ENCODE results near the gene AKR7A2.
A peak's percentile ranks its signal among the peaks of the same experiment; 100 is the strongest.
"Not testable (repeated sequence)": the region's sequence is repeated elsewhere in the genome, so short reads cannot be mapped to it uniquely, and the experiment has no call there.

Gene AKR7A2

DNA sequence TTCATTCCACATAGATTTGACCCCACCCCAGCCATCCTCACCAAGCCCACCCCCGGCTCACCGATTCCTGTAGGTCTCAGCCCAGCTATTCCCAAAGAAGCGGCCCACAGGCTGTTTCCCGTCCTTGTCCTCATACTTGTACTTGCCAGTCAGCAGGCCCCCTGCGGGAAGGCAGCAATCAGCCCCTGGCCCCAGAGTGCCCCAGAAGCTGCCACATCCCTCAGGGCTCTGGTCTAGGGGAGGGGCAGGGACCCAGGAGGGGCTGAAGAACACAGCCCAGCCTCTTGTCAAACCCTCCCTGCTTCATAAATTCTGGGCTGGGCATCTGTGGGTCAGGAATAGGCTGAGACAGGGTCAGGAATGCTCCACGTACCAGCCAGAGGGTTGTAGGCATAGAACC, 5.0 kb downstream of the AKR7A2 start:
- Histone ChIP-seq H2BK15ac (ENCODE audit: low read length) (no peak overlapping the region), H3K4ac (ENCODE audit: low read length) (no peak overlapping the region), H2BK120ac (ENCODE audit: low read depth, low read length) (no peak overlapping the region), H3K4me2 (ENCODE audit: insufficient read depth, low read length, poor library complexity, severe bottlenecking) (no peak overlapping the region), H3K36me3 (replicated peaks in 1 of 2; ENCODE audit: control insufficient read depth in 2 of 2, insufficient read depth in 2 of 2, low read length in 2 of 2) (peaks cover 41 to 79% of the 10 kb centered on the region in 2 donors), H3K27me3 (ENCODE audit: control insufficient read depth in 3 of 3, insufficient read depth in 3 of 3, low read depth in 1 of 3, low read length in 3 of 3) (peaks cover 0 to 2% (median 0%) of the 10 kb centered on the region in 3 experiments), H3K23ac (ENCODE audit: low read depth, low read length, poor library complexity) (no peak overlapping the region), H2BK12ac (ENCODE audit: low read length) (no peak overlapping the region), H3K4me1 (ENCODE audit: control insufficient read depth in 2 of 2, insufficient read depth in 1 of 2, low read depth in 1 of 2, low read length in 2 of 2) (peaks cover 3 to 8% of the 10 kb centered on the region in 2 donors), H2AK5ac (ENCODE audit: low read depth, low read length) (no peak overlapping the region), H2AFZ (ENCODE audit: low read length) (no peak overlapping the region), H3K9ac (ENCODE audit: low read depth, low read length, poor library complexity) (no peak overlapping the region), H2BK5ac (ENCODE audit: low read length) (no peak overlapping the region), H3K79me1 (ENCODE audit: low read depth, low read length) (peaks cover 8% of the 10 kb centered on the region), H3K4me3 (ENCODE audit: low read length in 2 of 2) (no peak overlapping the region), H3K18ac (ENCODE audit: low read length) (no peak overlapping the region), H4K91ac (ENCODE audit: low read depth, low read length, poor library complexity) (no peak overlapping the region), H3K9me3 (replicated peaks in 1 of 2; ENCODE audit: control insufficient read depth in 2 of 2, insufficient read depth in 1 of 2, low read depth in 1 of 2, low read length in 2 of 2) (no peaks in the 10 kb centered on the region), H4K8ac (ENCODE audit: low read depth, low read length) (no peak overlapping the region), H3K14ac (ENCODE audit: low read length) (no peak overlapping the region), H3K27ac (replicated peaks; ENCODE audit: low read length) (no peak overlapping the region)
- no CpG with 5 or more reads among the region's 6 CpGs for WGBS, 2 donors (ENCODE audit: extremely low coverage in 2 of 2, insufficient read length in 2 of 2, insufficient replicate concordance in 1 of 2)
- DNase-seq (ENCODE audit: low spot score): no peak

DNA sequence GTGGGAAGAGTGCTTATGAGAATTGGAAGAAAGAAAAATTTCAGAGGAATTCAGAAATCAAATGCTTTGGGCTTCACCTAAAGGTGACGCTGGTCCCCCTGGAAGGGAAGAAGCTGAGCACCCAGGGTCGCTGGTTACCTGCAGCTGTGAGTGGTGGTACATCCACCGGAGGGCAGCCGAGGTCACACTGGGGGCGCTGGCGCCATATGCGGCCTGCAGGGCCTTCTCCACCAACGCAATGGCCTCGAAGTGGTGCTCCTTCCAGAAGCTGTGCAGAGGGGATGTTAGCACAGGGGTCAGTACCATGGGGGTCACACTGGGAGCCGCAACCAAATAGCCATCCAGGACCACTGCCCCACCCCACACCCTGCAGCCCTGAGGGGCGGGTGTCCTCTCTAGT, 6.1 kb downstream of the AKR7A2 start:
- Histone ChIP-seq H2AK5ac (ENCODE audit: low read depth, low read length) (no peak overlapping the region), H4K91ac (ENCODE audit: low read depth, low read length, poor library complexity) (no peak overlapping the region), H3K27ac (replicated peaks; ENCODE audit: low read length) (no peak overlapping the region), H2BK12ac (ENCODE audit: low read length) (peak overlapping the region; percentile 17), H3K79me1 (ENCODE audit: low read depth, low read length) (no peaks in the 10 kb centered on the region), H3K27me3 (ENCODE audit: control insufficient read depth in 3 of 3, insufficient read depth in 3 of 3, low read depth in 1 of 3, low read length in 3 of 3) (peaks cover 0 to 2% (median 0%) of the 10 kb centered on the region in 3 experiments), H2BK15ac (ENCODE audit: low read length) (no peak overlapping the region), H3K18ac (ENCODE audit: low read length) (no peak overlapping the region), H2BK5ac (ENCODE audit: low read length) (no peak overlapping the region), H3K4me2 (ENCODE audit: insufficient read depth, low read length, poor library complexity, severe bottlenecking) (no peak overlapping the region), H3K4me1 (ENCODE audit: control insufficient read depth in 2 of 2, insufficient read depth in 1 of 2, low read depth in 1 of 2, low read length in 2 of 2) (peaks cover 3% of the 10 kb centered on the region in 2 donors), H3K4me3 (ENCODE audit: low read length in 2 of 2) (no peak overlapping the region), H2AFZ (ENCODE audit: low read length) (no peak overlapping the region), H3K9ac (ENCODE audit: low read depth, low read length, poor library complexity) (no peak overlapping the region), H3K4ac (ENCODE audit: low read length) (no peak overlapping the region), H4K8ac (ENCODE audit: low read depth, low read length) (no peak overlapping the region), H3K9me3 (replicated peaks in 1 of 2; ENCODE audit: control insufficient read depth in 2 of 2, insufficient read depth in 1 of 2, low read depth in 1 of 2, low read length in 2 of 2) (no peaks in the 10 kb centered on the region), H2BK120ac (ENCODE audit: low read depth, low read length) (no peak overlapping the region), H3K23ac (ENCODE audit: low read depth, low read length, poor library complexity) (no peak overlapping the region), H3K36me3 (replicated peaks in 1 of 2; ENCODE audit: control insufficient read depth in 2 of 2, insufficient read depth in 2 of 2, low read length in 2 of 2) (peaks cover 42 to 83% of the 10 kb centered on the region in 2 donors), H3K14ac (ENCODE audit: low read length) (no peak overlapping the region)
- no peak for DNase-seq (ENCODE audit: low spot score)
- WGBS, 2 donors (ENCODE audit: extremely low coverage in 2 of 2, insufficient read length in 2 of 2, insufficient replicate concordance in 1 of 2): no CpG with 5 or more reads among the region's 11 CpGs

DNA sequence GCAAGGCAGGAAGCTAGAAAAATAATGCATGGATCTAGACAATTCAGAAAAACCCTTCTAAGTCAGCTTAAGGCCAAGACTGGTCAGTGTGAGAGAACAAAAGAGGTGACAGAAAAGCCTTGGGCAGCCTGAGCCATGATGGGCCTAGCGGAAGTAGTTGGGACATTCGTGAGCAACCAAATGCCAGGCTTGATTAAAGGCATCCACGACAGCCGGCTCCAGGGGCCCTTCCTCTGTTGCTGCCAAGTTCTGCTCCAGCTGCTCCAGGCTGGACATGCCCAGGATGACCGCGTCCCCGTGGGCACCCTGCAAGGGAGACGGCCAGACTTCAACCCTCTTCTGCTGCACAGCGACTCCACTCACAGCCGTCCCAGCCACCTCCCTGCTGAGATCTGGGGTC, 7.9 kb downstream of the AKR7A2 start:
- not testable (repeated sequence) for H2BK12ac ChIP-seq (ENCODE audit: low read length); H4K8ac ChIP-seq (ENCODE audit: low read depth, low read length); H2BK120ac ChIP-seq (ENCODE audit: low read depth, low read length); H3K4ac ChIP-seq (ENCODE audit: low read length); H3K14ac ChIP-seq (ENCODE audit: low read length); H3K27me3 ChIP-seq (ENCODE audit: control insufficient read depth in 3 of 3, insufficient read depth in 3 of 3, low read depth in 1 of 3, low read length in 3 of 3); H2BK5ac ChIP-seq (ENCODE audit: low read length); H3K18ac ChIP-seq (ENCODE audit: low read length); DNase-seq (ENCODE audit: low spot score); H3K4me2 ChIP-seq (ENCODE audit: insufficient read depth, low read length, poor library complexity, severe bottlenecking); H3K4me1 ChIP-seq (ENCODE audit: control insufficient read depth in 2 of 2, insufficient read depth in 1 of 2, low read depth in 1 of 2, low read length in 2 of 2); H2AK5ac ChIP-seq (ENCODE audit: low read depth, low read length); H3K79me1 ChIP-seq (ENCODE audit: low read depth, low read length); H4K91ac ChIP-seq (ENCODE audit: low read depth, low read length, poor library complexity); H2BK15ac ChIP-seq (ENCODE audit: low read length); H3K4me3 ChIP-seq (ENCODE audit: low read length in 2 of 2); H3K9me3 ChIP-seq (replicated peaks in 1 of 2; ENCODE audit: control insufficient read depth in 2 of 2, insufficient read depth in 1 of 2, low read depth in 1 of 2, low read length in 2 of 2); H3K27ac ChIP-seq (replicated peaks; ENCODE audit: low read length); H3K23ac ChIP-seq (ENCODE audit: low read depth, low read length, poor library complexity); H2AFZ ChIP-seq (ENCODE audit: low read length); H3K9ac ChIP-seq (ENCODE audit: low read depth, low read length, poor library complexity)
- no CpG with 5 or more reads among the region's 10 CpGs for WGBS, 2 donors (ENCODE audit: extremely low coverage in 2 of 2, insufficient read length in 2 of 2, insufficient replicate concordance in 1 of 2)
- peaks cover 43 to 84% of the 10 kb centered on the region in 2 donors for H3K36me3 ChIP-seq (replicated peaks in 1 of 2; ENCODE audit: control insufficient read depth in 2 of 2, insufficient read depth in 2 of 2, low read length in 2 of 2)

DNA sequence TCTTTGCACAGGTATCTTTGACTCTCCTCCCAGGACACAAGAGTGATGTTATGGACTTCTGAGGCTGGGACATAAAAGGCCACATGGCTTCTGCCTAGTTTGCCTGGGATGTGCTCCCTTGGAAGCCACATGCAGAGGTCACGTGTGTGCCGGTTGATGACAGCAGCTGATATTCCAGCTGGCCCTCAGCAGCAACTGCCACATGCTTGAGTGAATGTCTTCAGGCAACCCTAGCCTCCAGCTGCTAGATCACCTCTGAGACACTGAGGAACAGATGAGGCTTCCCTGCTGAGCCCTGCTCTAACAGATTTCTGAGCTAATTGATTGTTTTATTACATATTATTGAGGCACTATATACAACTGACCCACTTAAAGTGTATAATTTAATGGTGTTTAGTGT, 11.7 kb downstream of the AKR7A2 start:
- no peak overlapping the region for H2BK15ac ChIP-seq (ENCODE audit: low read length)
- DNase-seq (ENCODE audit: low spot score): no peak
- peak overlapping the region; percentile 6 for H3K4ac ChIP-seq (ENCODE audit: low read length)
- H2AFZ ChIP-seq (ENCODE audit: low read length): no peak overlapping the region
- no peak overlapping the region for H4K8ac ChIP-seq (ENCODE audit: low read depth, low read length)
- no peak overlapping the region for H3K27ac ChIP-seq (replicated peaks; ENCODE audit: low read length)
- H2BK120ac ChIP-seq (ENCODE audit: low read depth, low read length): no peak overlapping the region
- no peak overlapping the region for H2AK5ac ChIP-seq (ENCODE audit: low read depth, low read length)
- no peaks in the 10 kb centered on the region for H3K79me1 ChIP-seq (ENCODE audit: low read depth, low read length)
- H3K4me1 ChIP-seq (ENCODE audit: control insufficient read depth in 2 of 2, insufficient read depth in 1 of 2, low read depth in 1 of 2, low read length in 2 of 2): no peaks in the 10 kb centered on the region
- no peak overlapping the region for H4K91ac ChIP-seq (ENCODE audit: low read depth, low read length, poor library complexity)
- H3K9me3 ChIP-seq (replicated peaks in 1 of 2; ENCODE audit: control insufficient read depth in 2 of 2, insufficient read depth in 1 of 2, low read depth in 1 of 2, low read length in 2 of 2): peaks cover 9 to 14% of the 10 kb centered on the region in 2 donors
- no peak overlapping the region for H3K14ac ChIP-seq (ENCODE audit: low read length)
- peaks cover 23 to 45% of the 10 kb centered on the region in 2 donors for H3K36me3 ChIP-seq (replicated peaks in 1 of 2; ENCODE audit: control insufficient read depth in 2 of 2, insufficient read depth in 2 of 2, low read length in 2 of 2)
- no peak overlapping the region for H3K23ac ChIP-seq (ENCODE audit: low read depth, low read length, poor library complexity)
- H3K9ac ChIP-seq (ENCODE audit: low read depth, low read length, poor library complexity): no peak overlapping the region
- no peak overlapping the region for H2BK12ac ChIP-seq (ENCODE audit: low read length)
- no CpG with 5 or more reads among the region's 2 CpGs for WGBS, 2 donors (ENCODE audit: extremely low coverage in 2 of 2, insufficient read length in 2 of 2, insufficient replicate concordance in 1 of 2)
- H3K18ac ChIP-seq (ENCODE audit: low read length): no peak overlapping the region
- H3K4me2 ChIP-seq (ENCODE audit: insufficient read depth, low read length, poor library complexity, severe bottlenecking): no peak overlapping the region
- H3K4me3 ChIP-seq (ENCODE audit: low read length in 2 of 2): no peak overlapping the region
- peaks cover 0 to 2% (median 0%) of the 10 kb centered on the region in 3 experiments for H3K27me3 ChIP-seq (ENCODE audit: control insufficient read depth in 3 of 3, insufficient read depth in 3 of 3, low read depth in 1 of 3, low read length in 3 of 3)
- H2BK5ac ChIP-seq (ENCODE audit: low read length): no peak overlapping the region
